WTC11 (cell line): ENCODE measurements around the gene CMTM2. TPM values are rescaled to one million over a fixed set of nuclear protein-coding genes. Genes with fewer than 3 reads are reported as not detected.

ENCODE experiments used
- ATAC-seq: fragments of 200-7000 bp; cut with Tn5 transposase; 2 replicates; pipeline ENCODE4 v1.10.0; 2021; ENCODE audit warnings: mild to moderate bottlenecking, moderate library complexity
- CTCF ChIA-PET: fragments of 300-600 bp; sonication (Branson Sonifier 250); formaldehyde crosslinking; loops from one replicate; lab custom pipeline; 2021; ENCODE audit warnings: antibody characterized with exemption; lab: Charles Lee
- POLR2A ChIA-PET: fragments of 350-600 bp; sonication (Branson Sonifier 250); formaldehyde crosslinking; loops from one replicate; lab custom pipeline; 2021; ENCODE audit warnings: antibody characterized with exemption; lab: Charles Lee
- DNase-seq: peaks from one replicate; pipeline ENCODE4 v3.0.0; 2021; ENCODE audit warnings: low spot score
- H3K27ac Mint-ChIP-seq: 2 replicates; pipeline ENCODE4 v1.8.0; 2021; ENCODE audit warnings: mixed read lengths
- H3K27me3 Mint-ChIP-seq: 2 replicates; pipeline ENCODE4 v1.8.0; 2021; ENCODE audit warnings: low read depth, mild to moderate bottlenecking, moderate library complexity, mixed read lengths
- H3K36me3 Mint-ChIP-seq: 2 replicates; pipeline ENCODE4 v1.8.0; 2021; ENCODE audit warnings: mixed read lengths
- H3K4me1 Mint-ChIP-seq: 2 replicates; pipeline ENCODE4 v1.8.0; 2022; ENCODE audit warnings: mixed read lengths
- H3K4me3 Mint-ChIP-seq: 2 replicates; pipeline ENCODE4 v1.8.0; 2021; ENCODE audit warnings: mild to moderate bottlenecking, moderate library complexity, mixed read lengths
- H3K9me3 Mint-ChIP-seq: 2 replicates; pipeline ENCODE4 v1.8.0; 2021; ENCODE audit warnings: mixed read lengths
- EMX1 ChIP-seq: fragments of 250-450 bp; sonication (Bioruptor Pico); IDR thresholded peaks from 2 replicates; pipeline ENCODE4 v1.8.0; 2021; ENCODE audit warnings: mild to moderate bottlenecking
- ESRRA ChIP-seq: sonication (generic); formaldehyde crosslinking; IDR thresholded peaks from 2 replicates; pipeline ENCODE4 v1.8.1; 2022; ENCODE audit warnings: mild to moderate bottlenecking, missing genetic modification reagents, borderline replicate concordance
- FOXK1 ChIP-seq: sonication (generic); formaldehyde crosslinking; IDR thresholded peaks from 2 replicates; pipeline ENCODE4 v1.8.0; 2022; ENCODE audit warnings: mild to moderate bottlenecking, moderate library complexity, missing genetic modification reagents
- FOXP1 ChIP-seq: sonication (generic); formaldehyde crosslinking; IDR thresholded peaks from 2 replicates; pipeline ENCODE4 v1.8.0; 2022; ENCODE audit warnings: missing genetic modification reagents, mild to moderate bottlenecking, moderate library complexity, borderline replicate concordance
- GTF2I ChIP-seq: fragments of 250-450 bp; sonication (Bioruptor Pico); conservative IDR thresholded peaks from 2 replicates; pipeline ENCODE4 v1.4.0; 2021; ENCODE audit warnings: mild to moderate bottlenecking
- MYBL2 ChIP-seq: sonication (generic); formaldehyde crosslinking; IDR thresholded peaks from 2 replicates; pipeline ENCODE4 v1.8.1; 2023; ENCODE audit warnings: mild to moderate bottlenecking, moderate library complexity, missing genetic modification reagents
- NR1H2 ChIP-seq: sonication (generic); formaldehyde crosslinking; IDR thresholded peaks from 2 replicates; pipeline ENCODE4 v1.9.0; 2021; ENCODE audit warnings: mild to moderate bottlenecking, moderate library complexity, missing genetic modification reagents
- NR2C2 ChIP-seq: sonication (generic); formaldehyde crosslinking; IDR thresholded peaks from 2 replicates; pipeline ENCODE4 v1.8.0; 2022; ENCODE audit warnings: mild to moderate bottlenecking, missing genetic modification reagents
- SP1 ChIP-seq: sonication (generic); formaldehyde crosslinking; conservative IDR thresholded peaks from 2 replicates; pipeline ENCODE4 v1.8.1; 2022; ENCODE audit warnings: missing genetic modification reagents
- STAT6 ChIP-seq: sonication (generic); formaldehyde crosslinking; conservative IDR thresholded peaks from 2 replicates; pipeline ENCODE4 v1.8.1; 2023; ENCODE audit warnings: mild to moderate bottlenecking, low read depth, missing genetic modification reagents, moderate library complexity
- TCF7 ChIP-seq: sonication (generic); formaldehyde crosslinking; IDR thresholded peaks from 2 replicates; pipeline ENCODE4 v1.8.0; 2022; ENCODE audit warnings: mild to moderate bottlenecking, low read depth, missing genetic modification reagents, moderate library complexity
- ZMAT4 ChIP-seq: fragments of 250-450 bp; sonication (Bioruptor Pico); IDR thresholded peaks from 2 replicates; pipeline ENCODE4 v1.9.0; 2021; ENCODE audit warnings: mild to moderate bottlenecking
- ZNF317 ChIP-seq: sonication (generic); formaldehyde crosslinking; IDR thresholded peaks from 2 replicates; pipeline ENCODE4 v1.8.1; 2023; ENCODE audit warnings: low read depth, mild to moderate bottlenecking, moderate library complexity, missing genetic modification reagents, borderline replicate concordance
- ZNF416 ChIP-seq: fragments of 250-450 bp; sonication (Bioruptor Pico); IDR thresholded peaks from 2 replicates; pipeline ENCODE4 v1.9.0; 2021; ENCODE audit warnings: mild to moderate bottlenecking, inconsistent platforms
- total RNA-seq: library from RNA; stranded (reverse); gene quantifications from 3 replicates; pipeline ENCODE4 v1.2.3, GENCODE V29; 2021
- TF ChIP-seq, protein P1 (sequence below): sonication (generic); formaldehyde crosslinking; IDR thresholded peaks from 2 replicates; pipeline ENCODE4 v1.8.0; 2023; ENCODE audit warnings: missing genetic modification reagents
- TF ChIP-seq, protein P2 (sequence below): fragments of 250-450 bp; sonication (Bioruptor Pico); IDR thresholded peaks from 2 replicates; pipeline ENCODE4 v1.9.0; 2021; ENCODE audit warnings: mild to moderate bottlenecking

Gene CMTM2
- total RNA-seq, 1 experiment from 2014 or later, result not detected

DNA sequence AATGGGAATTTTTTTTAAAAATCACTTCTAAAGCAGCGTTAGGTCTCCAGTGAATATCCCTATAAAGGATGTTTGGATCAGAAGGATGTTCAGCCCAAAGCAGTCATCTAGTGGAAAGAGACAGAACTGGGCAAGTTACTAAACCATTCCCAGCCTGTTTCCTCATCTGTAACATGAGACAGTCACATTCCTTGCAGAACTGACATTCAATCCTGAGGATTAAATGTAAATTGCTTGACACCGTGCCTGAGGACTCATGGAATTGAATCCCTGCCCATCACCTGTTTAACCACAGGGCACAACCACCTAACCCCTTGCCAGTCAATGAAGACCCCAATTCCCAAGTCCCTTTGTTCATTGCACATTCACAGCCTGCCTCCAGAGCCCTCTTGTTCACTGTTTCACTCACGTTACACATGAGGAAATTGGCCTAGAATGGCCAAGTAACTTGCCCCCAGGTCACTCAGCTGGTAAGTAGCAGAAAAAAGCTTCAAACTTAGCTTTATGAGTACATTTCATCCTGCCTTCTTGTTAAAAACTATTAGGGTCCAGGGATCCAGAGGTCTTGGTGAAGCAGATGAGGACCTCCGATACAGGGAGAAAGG is 1.4 kb downstream of the CMTM2 start:
- DNase-seq (no peak), ATAC-seq (peak; percentile 63)
- TF ChIP-seq, protein P1, sequence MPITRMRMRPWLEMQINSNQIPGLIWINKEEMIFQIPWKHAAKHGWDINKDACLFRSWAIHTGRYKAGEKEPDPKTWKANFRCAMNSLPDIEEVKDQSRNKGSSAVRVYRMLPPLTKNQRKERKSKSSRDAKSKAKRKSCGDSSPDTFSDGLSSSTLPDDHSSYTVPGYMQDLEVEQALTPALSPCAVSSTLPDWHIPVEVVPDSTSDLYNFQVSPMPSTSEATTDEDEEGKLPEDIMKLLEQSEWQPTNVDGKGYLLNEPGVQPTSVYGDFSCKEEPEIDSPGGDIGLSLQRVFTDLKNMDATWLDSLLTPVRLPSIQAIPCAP, result no peak
- TF ChIP-seq MYBL2 (CRISPR knock-in tag) (no peak), TCF7 (CRISPR knock-in tag) (no peak), ZNF416 (CRISPR knock-in tag) (no peak), FOXP1 (CRISPR knock-in tag) (no peak), SP1 (CRISPR knock-in tag) (no peak), ESRRA (CRISPR knock-in tag) (no peak), FOXK1 (CRISPR knock-in tag) (no peak), GTF2I (CRISPR knock-in tag) (no peak), NR1H2 (CRISPR knock-in tag) (no peak), NR2C2 (CRISPR knock-in tag) (no peak), EMX1 (CRISPR knock-in tag) (no peak)
- ChIA-PET CTCF (interaction anchor here (1.3 to 2.6 kb wide), 3 partner anchors 8 to 70 kb away, joined by 3 to 23 read pairs (median 5); no protein-coding TSS in a partner anchor), POLR2A (no interaction called here)
- peaks cover 29% of the 10 kb centered on the region for H3K4me1 Mint-ChIP-seq
- H3K9me3 Mint-ChIP-seq, result no peaks in the 10 kb centered on the region
- H3K36me3 Mint-ChIP-seq, result no peaks in the 10 kb centered on the region
- peaks cover 49% of the 10 kb centered on the region for H3K27me3 Mint-ChIP-seq
- H3K27ac Mint-ChIP-seq, result no peak overlapping the region
- H3K4me3 Mint-ChIP-seq, result no peak overlapping the region

GRCh38 chr16:66581246-66581952 is 2.1 kb downstream of the CMTM2 start:
- Mint-ChIP-seq H3K27me3 (peaks cover 46% of the 10 kb centered on the region), H3K27ac (no peak overlapping the region), H3K9me3 (no peaks in the 10 kb centered on the region), H3K4me3 (no peak overlapping the region), H3K4me1 (peaks cover 33% of the 10 kb centered on the region), H3K36me3 (no peaks in the 10 kb centered on the region)
- no peak for ATAC-seq
- DNase-seq, result no peak
- TF ChIP-seq TCF7 (CRISPR knock-in tag) (no peak), ZNF317 (no peak), FOXK1 (CRISPR knock-in tag) (no peak), FOXP1 (CRISPR knock-in tag) (no peak), ZNF416 (CRISPR knock-in tag) (no peak), ZMAT4 (CRISPR knock-in tag) (no peak), STAT6 (CRISPR knock-in tag) (no peak)
- TF ChIP-seq, protein P2, sequence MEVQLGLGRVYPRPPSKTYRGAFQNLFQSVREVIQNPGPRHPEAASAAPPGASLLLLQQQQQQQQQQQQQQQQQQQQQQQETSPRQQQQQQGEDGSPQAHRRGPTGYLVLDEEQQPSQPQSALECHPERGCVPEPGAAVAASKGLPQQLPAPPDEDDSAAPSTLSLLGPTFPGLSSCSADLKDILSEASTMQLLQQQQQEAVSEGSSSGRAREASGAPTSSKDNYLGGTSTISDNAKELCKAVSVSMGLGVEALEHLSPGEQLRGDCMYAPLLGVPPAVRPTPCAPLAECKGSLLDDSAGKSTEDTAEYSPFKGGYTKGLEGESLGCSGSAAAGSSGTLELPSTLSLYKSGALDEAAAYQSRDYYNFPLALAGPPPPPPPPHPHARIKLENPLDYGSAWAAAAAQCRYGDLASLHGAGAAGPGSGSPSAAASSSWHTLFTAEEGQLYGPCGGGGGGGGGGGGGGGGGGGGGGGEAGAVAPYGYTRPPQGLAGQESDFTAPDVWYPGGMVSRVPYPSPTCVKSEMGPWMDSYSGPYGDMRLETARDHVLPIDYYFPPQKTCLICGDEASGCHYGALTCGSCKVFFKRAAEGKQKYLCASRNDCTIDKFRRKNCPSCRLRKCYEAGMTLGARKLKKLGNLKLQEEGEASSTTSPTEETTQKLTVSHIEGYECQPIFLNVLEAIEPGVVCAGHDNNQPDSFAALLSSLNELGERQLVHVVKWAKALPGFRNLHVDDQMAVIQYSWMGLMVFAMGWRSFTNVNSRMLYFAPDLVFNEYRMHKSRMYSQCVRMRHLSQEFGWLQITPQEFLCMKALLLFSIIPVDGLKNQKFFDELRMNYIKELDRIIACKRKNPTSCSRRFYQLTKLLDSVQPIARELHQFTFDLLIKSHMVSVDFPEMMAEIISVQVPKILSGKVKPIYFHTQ (CRISPR knock-in tag), result no peak
- ChIA-PET POLR2A (interaction anchor here (1.0 kb wide), 1 partner anchor 29 kb away, joined by 3 read pairs; the partner anchor contains the start of gene CKLF), CTCF (interaction anchor here (0.7 to 1.3 kb wide), 2 partner anchors 30 to 71 kb away, joined by 3 read pairs; no protein-coding TSS in a partner anchor)
